Activated CD8-positive, alpha-beta memory T cell treated with anti-CD3 and anti-CD28 coated beads, Interleukin-2, amount 50 U/mL, for 4 hours (primary cell): ENCODE data around the gene WDR38.

Experiments used
- DNase-seq: peaks from one replicate; pipeline ENCODE4 v3.0.0-alpha.2; 2020

WDR38 gene

GRCh38 chr9:124886461-124886860 is 33.2 kb downstream of the WDR38 start:
- DNase-seq, result no peak

- no peak for DNase-seq
Observed at GRCh38 chr9:124886866-124887492, 33.7 kb downstream of the WDR38 start.

- no peak for DNase-seq
Observed at GRCh38 chr9:124887832-124888231, 34.6 kb downstream of the WDR38 start.

GRCh38 chr9:124889006-124889405 is 35.7 kb downstream of the WDR38 start:
- no peak for DNase-seq

GRCh38 chr9:124890179-124890578 is 36.9 kb downstream of the WDR38 start:
- no peak for DNase-seq

GRCh38 chr9:124894035-124894740 is 40.9 kb downstream of the WDR38 start:
- DNase-seq, result no peak

GRCh38 chr9:124894741-124895170 is 41.5 kb downstream of the WDR38 start:
- peak; percentile 44 for DNase-seq

- no peak for DNase-seq
Observed at GRCh38 chr9:124897570-124898460, 44.6 kb downstream of the WDR38 start.

- DNase-seq, result no peak
Observed at GRCh38 chr9:124899845-124900244, 46.6 kb downstream of the WDR38 start.

GRCh38 chr9:124906966-124907365 is 53.7 kb downstream of the WDR38 start:
- no peak for DNase-seq
